Fibroblast of skin of scalp (primary cell): ENCODE data around the gene PARD6G. TPM values are rescaled to one million over a fixed set of nuclear protein-coding genes. Genes with fewer than 3 reads are reported as not detected.
"Not testable (repeated sequence)": the region's sequence is repeated elsewhere in the genome, so short reads cannot be mapped to it uniquely, and the experiment has no call there.

Experiments used
- DNase-seq: peaks from one replicate; pipeline ENCODE4 v3.0.0-alpha.2; 2013
- polyA plus RNA-seq, 2 experiments: library from polyadenylated mRNA; unstranded; fragments of 120-200 nt; gene quantifications; one replicate each; pipeline ENCODE4 v1.2.1, GENCODE V29; 2013; ENCODE audit not compliant: insufficient read length in 2 of 2

PARD6G gene, protein sequence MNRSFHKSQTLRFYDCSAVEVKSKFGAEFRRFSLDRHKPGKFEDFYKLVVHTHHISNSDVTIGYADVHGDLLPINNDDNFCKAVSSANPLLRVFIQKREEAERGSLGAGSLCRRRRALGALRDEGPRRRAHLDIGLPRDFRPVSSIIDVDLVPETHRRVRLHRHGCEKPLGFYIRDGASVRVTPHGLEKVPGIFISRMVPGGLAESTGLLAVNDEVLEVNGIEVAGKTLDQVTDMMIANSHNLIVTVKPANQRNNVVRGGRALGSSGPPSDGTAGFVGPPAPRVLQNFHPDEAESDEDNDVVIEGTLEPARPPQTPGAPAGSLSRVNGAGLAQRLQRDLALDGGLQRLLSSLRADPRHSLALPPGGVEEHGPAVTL
- 6.4 TPM for polyA plus RNA-seq (2013, experiment 1 of 2; ENCODE audit: insufficient read length)
- 6.0 TPM for polyA plus RNA-seq (2013, experiment 2 of 2; ENCODE audit: insufficient read length)

DNA sequence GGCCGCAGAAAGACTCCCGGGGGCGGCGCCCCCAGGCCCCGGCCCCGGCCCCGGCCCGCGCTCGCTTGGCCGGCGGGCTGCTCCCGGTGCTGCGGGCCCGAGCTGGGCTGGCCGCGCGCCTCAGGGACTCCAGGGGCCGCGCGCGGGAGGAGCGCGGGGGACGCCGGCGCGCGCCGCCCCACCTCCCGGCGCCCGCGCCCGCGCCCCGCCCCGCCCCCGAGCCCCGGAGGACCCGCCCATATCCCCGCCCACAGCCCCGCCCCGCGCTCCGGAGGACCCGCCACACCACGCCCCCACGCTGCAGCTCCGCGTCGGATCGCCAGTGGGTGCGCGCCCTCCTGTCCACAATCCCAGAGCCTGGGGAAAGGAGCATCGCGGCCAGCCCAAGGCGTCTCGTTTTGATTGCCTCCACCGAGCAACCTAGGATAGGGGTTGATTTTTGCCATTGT is at the start of gene PARD6G:
Gene PARD6G, minus strand, starts transcription at position 122 of the 449 bp plus-strand sequence. CDS start 166 bp downstream, outside the sequence.
- DNase-seq = peak; percentile 75

DNA sequence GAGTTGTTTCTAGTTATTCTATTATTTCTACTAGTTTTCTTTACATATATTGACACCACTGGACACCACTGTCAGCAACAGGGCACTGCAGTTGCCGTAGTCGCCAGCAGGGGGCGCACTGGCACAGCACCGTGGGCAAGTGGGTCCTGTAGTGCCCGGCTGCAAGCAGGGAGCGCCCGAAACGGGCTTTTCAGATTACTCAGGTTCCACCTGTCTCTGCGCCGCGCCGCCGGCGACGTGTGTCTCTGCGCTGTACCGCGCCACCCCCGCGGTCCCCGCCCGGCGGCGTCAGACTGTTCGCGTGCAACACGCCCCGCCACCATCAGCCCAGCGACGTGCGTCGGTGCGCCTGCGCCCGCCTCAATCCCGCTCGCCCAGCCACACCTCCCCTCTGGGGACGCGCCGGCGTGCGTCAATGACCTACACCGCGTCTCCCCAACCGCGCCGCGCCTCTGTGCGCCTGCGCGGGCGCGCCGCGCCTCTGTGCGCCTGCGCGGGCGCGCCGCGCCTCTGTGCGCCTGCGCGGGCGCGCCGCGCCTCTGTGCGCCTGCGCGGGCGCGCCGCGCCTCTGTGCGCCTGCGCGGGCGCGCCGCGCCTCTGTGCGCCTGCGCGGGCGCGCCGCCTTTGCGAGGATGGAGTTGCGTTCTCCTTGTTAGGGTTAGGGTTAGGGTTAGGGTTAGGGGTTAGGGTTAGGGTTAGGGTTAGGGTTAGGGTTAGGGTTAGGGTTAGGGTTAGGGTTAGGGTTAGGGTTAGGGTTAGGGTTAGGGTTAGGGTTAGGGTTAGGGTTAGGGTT is 15.1 kb upstream of the PARD6G start:
- DNase-seq = not testable (repeated sequence)

DNA sequence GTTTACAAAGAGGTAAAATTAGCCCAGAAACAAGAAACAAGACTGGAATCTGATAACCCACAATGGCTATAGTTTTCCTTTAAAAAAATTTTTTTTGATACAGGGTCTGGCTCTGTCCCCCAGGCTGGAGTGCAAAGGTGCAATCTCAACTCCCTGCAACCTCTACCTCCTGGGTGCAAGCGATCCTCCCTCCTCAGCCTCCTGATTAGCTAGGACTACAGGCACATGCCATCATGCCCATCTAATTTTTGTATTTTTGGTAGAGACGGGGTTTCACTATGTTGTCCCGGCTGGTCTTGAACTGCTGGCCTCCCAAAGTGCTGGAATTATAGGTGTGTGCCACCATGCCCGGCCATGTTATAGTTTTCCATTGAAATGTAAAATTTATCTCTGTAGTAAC is 12.3 kb upstream of the PARD6G start:
- no peak for DNase-seq

DNA sequence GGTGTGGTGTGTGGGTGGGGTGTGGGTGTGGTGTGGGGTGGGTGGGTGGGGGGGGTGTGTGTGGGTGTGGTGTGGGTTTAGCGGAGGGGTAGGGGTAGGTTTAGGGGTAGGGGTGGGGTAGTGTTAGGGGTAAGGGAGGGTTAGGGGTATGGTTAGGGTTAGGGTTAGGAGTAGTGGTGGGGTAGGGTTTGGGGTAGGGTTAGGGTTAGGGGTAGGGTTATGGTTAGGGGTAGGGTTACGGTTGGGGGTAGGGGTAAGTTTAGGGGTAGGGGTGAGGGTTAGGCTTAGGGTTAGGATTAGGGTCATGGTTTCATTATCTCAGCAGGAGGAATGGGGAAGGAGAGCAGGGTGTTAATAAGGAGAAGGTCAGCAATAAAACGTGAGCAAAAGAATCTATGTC is 11.3 kb upstream of the PARD6G start:
- no peak for DNase-seq

DNA sequence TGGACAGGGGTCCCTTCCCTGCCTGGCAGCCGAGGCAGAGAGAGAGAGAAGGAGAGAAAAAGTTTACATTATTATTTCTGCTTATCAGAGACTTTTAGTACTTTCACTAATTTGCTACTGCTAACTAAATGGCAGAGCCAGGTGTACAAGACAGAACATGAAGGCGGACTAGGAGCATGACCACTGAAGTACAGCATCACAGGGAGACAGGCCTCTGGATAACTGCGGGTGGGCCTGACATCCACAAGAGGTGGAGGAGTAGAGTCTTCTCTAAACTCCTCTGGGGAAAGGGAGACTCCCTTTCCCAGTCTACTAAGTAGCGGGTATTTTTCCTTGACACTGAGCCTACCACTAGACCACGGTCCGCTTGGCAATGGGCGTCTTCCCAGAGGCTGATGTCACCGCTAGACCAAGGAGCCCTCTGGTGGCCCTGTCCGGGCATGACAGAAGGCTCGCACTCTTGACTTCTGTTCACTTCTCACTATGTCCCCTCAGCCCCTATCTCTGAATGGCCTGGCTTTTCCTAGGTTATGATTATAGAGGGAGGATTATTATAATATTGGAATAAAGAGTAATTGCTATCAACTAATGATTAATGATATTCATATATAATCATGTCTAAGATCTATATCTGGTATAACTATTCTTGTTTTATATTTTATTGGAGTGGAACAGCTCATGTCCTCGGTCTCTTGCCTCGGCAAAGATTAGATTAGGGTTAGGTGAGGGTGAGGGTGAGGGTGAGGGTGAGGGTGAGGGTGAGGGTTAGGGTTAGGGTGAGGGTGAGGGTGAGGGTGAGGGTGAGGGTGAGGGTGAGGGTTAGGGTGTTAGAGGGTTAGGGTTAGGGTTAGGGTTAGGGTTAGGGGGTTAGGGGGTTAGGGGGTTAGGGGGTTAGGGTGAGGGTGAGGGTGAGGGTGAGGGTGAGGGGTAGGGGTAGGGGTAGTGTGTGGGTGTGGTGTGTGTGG is 10.5 kb upstream of the PARD6G start:
- DNase-seq = peak; percentile 71

DNA sequence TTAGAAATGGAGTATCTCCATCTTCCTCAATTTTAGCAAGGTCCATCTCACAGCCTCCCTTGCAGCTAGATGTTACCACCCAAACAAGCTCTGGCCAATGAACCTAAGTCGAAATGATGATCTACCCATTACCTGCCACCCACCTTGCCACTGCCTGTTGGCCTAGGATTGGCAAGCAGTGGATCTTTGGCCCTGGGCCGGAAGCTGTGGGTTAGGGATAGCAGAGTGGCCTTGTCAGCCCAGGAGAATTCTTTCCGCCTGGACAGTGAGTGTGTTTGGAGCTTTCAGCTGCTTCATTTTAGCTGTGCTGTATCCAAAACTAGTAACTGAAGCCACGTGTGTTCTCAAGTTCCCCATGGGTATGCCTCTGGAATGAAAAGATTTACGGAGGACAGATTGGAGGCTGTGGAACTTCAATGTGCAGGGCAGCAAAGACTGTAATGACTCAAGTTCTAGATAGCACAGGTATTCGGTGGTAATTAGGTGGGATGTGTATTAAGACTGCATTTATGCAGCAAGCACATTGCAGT is 7.7 kb upstream of the PARD6G start:
- DNase-seq = no peak

DNA sequence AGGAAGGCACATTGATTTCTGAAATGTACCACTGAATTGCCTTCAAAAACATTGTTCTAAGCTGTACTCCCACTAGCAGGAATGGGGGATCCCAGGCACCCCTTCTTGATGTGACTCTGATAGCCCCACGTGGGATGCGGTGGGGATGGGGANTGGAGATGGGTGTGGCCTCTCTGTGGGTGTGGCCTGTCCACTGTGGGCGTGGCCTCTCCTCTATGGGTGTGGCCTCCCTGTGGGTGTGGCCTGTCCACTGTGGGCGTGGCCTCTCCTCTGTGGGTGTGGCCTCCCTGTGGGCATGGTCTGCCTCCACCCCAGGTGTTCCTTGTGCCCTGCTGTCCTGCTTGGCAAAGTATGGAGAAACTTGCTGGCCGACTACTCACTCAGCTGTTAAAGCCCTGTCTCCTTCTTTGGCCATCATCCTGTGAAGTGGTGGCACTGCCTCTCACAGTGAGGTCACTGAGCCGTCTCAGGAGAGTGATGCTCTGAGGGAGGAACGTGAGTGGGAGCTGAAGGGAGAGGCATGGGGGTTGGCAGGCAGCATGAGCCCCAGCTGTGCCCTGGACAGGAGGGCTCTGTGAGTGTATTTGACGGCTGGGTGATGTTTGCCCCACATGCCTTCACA is 6.7 kb upstream of the PARD6G start:
- no peak for DNase-seq

DNA sequence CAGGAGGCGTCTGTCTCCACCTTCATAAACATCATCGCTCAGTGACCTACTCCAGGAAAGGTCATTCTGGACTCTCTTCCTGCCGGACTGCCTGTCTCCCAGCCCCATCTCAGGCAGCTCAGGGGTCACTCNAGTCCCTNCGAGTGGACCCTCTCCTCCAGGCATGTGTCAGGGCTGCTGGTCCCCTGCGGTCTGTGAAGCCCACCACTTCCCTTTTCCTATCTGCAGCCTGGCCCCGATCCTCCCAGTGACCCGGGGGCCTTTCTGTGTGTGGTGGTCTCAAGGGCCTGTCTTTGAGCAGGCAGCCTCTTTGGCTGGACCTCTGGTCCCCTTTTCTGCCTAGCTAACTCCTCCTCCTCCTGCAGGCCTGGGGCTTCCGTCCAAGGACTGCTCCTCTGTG is 5.9 kb upstream of the PARD6G start:
- no peak for DNase-seq

DNA sequence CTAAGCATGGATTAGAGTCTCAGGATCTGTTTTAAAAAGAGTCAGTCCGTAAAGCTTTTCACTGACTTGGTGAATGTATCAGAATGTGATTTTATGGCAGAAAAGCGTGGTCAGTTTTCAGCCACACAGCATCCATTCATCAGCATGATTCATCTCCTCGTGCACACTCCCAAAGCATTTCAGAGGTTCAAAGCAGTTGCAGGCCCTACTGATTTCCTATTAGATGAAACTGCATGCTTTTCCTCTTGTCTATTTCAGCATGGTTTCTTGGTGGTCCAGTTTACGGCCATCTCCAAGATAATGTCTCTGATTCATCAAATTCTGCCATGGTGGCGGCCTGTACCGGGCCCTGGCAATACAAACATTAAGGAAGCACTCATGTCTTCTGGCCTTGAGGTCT is 4.8 kb upstream of the PARD6G start:
- peak; percentile 31 for DNase-seq

DNA sequence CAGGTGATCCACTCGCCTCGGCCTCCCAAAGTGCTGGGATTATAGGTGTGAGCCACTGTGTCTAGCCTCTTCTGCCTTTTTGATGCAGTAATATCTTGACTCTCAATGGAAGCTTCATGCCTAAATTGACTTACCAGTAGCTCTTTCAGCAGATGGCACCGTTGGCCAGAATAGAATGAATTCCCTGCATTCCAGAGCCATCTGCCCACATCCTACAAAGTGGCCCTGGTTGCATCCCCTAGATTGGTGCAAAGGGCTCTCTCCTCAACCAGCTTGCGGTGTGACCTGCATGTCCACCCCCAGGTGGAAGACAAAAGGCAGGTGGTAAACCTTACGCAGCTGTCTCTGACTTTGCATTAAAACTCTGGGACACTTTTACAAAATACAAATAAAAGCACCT is 4.4 kb upstream of the PARD6G start:
- no peak for DNase-seq

DNA sequence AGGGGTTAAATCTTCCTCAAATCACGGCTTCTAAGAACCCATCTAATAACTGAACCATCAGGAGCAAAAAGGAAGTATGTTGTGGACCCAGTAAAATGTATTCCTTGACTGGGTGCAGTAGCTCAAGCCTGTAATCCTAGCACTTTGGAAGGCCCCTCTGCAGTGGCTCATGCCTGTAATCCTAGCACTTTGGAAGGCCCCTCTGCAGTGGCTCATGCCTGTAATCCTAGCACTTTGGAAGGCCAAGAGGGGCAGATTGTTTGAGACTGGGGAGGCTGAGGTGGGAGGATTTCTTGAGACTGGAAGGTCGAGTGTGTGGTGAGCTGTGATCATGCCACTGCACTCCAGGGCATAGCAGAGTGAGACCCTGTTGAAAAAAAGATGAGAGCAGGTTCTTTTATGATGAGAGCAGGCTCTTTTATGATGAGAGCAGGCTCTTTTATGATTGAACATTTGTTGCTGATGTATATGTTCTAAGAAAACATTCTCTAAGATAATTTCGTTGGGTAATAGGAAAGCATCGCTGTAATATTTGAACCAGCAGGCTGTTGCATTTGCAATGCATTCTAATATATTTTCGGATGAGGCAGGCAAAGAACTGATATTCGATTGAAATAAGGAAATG is 3.5 kb upstream of the PARD6G start:
- no peak for DNase-seq

DNA sequence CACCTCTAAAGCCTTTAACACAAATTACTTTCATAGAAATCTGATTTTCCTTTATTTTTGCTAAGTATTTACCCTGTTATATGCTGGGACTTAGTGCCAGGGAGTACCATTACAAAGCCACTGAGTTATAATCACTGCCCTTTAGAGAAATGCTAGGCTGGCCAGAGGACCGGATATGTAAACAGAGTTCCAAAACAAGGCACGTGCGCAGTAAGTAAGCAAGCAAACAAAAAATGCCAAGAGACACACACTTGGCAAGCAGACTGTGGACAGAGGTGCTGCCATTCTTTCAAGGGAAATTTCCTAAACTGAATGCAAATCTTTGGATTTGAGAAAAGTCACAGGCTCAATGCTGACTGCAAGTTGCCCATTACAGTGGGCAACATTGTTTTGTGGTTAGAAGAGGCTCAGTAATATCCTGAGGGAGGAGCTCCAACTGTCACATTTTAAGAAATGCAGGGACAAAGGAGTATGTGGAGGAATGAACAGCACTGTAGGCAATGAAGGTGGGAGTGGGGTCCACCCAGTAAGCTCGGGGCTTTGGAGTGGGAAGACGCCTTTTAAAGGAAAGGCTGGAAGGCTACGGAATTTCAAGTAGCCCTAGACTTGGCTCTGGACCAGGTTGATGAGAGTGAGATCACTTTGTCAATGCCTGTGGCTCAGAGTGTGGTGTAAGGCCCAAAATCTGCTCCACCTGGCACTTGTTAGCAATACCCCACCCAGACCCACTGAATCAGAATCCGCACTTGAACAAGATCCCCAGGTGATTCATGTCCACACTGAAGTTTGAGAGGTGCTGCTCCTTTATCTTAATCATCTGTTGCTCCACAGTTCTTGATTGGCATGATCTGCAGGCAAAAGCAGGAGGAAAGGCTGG is 2.1 kb upstream of the PARD6G start:
- DNase-seq = no peak

DNA sequence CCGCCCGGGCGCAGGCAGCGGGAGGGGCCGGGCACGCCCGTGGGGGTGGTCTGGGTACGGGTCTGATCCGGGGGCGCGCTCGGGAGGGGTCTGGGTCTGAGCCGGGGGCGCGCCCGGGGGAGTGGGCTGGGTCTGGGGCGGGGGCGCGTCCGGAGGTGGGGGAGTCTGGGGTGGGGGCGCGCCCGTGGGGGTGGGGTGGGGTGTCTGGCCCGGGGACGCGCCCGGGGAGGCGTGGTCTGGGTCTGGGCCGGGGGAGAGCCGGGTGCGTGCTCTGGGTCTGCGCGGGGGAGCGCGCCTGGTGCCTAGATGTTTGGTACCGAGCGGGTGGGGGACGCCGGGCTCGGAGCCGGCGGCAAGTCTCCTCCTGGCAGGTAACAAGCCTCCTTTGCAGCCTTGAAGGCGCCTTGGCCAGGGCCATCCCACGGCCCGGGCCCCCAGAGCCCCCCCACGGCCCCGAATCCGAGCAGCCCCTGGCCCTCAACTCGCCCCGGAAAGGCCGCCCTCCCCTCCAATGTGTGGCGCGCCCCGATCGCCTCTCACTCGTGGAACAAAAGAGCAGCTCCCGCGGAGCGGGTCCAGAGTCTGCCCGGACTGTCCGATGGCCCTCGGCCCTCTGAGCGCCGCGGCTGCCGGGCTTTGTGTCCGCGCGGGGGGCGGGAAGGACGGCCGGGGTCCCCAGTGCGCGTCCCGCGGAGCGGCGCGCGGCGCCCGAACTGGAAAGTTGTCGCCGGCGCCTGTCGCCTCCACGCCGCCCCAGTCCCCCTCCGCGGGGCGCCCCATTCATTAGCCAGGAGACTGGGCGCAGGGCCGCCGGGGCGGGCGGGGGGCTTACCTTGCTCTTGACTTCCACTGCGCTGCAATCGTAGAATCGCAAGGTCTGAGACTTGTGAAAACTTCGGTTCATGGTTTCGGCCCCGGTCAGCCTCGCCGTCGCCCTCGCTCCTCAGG is 595 bp downstream of the PARD6G start:
- DNase-seq = no peak

DNA sequence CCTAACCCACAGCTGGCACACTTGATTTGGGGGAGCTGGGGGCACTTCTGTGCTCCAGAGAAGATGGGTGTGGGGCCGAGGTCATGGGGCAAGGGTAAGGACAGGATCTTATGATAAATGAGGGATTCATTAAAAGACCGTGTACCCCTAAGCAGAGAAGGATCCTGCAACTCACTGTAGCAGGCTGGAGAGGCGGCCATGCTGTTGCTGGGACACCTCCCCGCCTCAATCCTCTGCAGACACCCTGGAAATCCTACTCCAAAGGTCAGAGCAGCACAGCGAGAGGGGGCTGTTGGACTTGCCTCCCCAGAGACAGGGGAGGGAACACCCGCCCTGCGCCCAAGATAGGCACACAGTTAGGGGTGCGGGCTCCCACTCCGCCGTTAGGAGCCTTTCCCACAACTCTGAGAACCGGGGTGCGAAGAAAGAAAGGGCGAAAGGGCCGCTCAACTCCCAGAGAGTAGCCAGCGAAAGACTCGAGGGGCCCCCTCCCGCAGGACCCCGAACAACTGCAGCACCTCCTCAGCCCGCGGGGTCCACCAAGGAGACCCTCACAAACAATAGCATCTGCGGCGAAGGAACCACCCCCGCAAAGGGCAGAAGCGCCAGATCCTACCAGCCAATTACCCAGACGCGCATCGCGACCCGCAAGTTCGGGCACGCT is 1.4 kb downstream of the PARD6G start:
- no peak for DNase-seq

DNA sequence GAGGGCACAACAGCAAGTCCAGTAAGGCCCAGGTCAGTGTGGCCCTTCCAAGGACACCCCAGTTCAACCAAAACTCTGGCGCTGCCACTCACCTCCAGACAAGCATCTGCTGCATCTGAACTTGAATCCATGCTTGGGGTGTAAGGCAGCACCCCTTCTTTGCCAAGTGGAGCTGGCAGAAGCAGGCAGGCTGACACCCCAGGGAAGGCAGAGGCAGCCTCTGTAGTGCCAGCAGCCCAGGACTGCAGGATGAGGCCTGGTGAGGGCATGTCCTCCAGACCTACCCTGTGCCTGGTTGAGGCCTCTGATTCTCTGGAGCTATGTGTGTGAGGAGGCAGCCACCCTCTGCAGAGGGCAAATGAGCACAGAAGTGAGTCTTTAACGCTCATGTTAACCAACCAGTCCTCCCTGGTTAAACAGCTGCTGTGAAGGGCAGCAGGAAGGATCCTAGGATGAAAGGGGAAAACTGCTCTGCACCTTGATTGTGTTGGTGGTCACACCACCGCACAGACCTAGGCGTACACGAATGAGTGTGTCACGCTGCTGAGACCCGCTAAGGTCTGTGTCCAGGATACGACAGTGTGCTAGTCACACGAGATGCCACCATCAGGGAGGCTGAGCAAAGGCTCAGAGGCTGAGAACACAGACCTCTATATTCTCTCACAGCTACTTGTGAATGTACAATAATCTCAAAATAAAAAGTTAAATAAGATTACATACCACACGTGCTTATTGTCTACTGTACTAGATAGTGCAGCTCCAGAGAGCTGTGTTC is 2.2 kb downstream of the PARD6G start:
- DNase-seq = no peak

DNA sequence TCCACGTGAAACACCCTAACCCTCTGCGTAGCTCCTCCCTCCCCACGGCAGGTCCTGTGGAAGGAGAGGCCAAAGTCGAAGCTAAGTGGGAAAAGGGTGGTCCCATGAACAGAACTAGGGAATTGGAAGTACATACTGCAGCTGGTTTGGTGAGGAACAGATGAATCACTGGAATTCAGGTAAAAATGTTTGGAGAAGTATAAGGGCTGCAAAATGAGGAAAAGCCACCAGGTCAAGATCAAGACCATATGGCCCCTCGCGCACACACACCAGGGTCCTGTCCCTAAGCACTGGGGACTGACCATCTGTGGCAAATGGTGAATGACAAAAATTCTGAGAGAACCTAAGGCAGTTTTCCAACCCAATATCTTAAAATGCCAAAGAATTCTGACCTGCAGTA is 3.1 kb downstream of the PARD6G start:
- no peak for DNase-seq

DNA sequence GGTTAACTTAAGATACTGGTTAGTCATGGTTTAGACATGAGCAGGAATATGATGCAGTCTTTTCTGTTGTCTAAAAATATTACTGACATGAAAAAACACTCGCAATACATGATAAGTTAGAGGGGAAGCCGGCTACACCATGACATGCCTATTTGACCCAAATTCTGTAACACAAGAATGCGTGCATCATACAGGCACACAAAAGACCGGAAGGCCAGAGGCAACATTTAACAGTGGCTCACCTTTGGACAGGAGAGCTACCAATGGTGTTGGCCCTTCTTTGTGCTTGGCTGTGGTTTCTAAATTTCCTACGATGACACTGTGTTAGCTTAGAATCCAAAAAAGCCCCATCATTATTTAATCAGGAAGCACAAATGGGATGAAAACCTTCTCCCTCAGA is 4.1 kb downstream of the PARD6G start:
- DNase-seq = no peak
